Lower leg skin (tissue), 3 donors: ENCODE results near the gene PMS1.

Experiments used
- POLR2A ChIP-seq, 2 donors: fragments of 450-650 bp; IDR thresholded peaks; one replicate each; pipeline ENCODE4 v1.6.1; 2016 to 2017; ENCODE audit warnings: antibody characterized with exemption in 2 of 2, mild to moderate bottlenecking in 1 of 2, moderate library complexity in 1 of 2
- TF ChIP-seq, protein P1 (sequence below), 3 donors: fragments of 450-650 bp; IDR thresholded peaks; one replicate each; pipeline ENCODE4 v1.5.1; 2016; ENCODE audit warnings: antibody characterized with exemption in 3 of 3, mild to moderate bottlenecking in 3 of 3, moderate library complexity in 2 of 3

DNA sequence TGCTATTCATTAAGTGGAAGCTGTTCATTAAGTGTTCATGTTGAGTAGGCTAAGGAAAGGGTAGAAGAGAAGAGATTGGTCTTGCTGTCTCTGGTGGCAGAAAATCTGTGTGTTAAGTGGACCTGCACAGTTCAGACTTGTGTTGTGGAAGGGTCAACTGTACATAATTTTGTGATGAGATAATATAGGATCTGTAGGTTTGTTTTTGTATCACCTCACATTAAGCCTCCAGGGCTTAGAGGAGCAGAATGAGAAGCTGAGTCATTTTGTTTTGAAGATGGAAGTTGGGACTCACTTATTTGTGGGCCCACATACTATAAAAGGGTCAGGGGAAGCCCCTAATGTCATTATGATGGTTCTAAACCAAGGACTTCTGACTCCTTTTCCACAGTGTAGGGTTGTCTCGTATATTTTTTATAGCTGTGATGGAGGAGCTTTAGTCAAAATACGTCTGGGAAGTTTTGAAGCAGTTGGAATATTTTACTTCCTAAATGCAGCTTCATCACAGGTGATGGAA, 18.2 kb downstream of the PMS1 start:
- TF ChIP-seq, protein P1, sequence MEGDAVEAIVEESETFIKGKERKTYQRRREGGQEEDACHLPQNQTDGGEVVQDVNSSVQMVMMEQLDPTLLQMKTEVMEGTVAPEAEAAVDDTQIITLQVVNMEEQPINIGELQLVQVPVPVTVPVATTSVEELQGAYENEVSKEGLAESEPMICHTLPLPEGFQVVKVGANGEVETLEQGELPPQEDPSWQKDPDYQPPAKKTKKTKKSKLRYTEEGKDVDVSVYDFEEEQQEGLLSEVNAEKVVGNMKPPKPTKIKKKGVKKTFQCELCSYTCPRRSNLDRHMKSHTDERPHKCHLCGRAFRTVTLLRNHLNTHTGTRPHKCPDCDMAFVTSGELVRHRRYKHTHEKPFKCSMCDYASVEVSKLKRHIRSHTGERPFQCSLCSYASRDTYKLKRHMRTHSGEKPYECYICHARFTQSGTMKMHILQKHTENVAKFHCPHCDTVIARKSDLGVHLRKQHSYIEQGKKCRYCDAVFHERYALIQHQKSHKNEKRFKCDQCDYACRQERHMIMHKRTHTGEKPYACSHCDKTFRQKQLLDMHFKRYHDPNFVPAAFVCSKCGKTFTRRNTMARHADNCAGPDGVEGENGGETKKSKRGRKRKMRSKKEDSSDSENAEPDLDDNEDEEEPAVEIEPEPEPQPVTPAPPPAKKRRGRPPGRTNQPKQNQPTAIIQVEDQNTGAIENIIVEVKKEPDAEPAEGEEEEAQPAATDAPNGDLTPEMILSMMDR (IDR thresholded peaks at IDR 0.05): no peak
- no peak for TF ChIP-seq POLR2A (IDR thresholded peaks at IDR 0.05)
